Astrocyte (in vitro differentiated cells and primary cell): Measurements from ENCODE around the gene CYP2A13.
"Not testable (repeated sequence)": the region's sequence is repeated elsewhere in the genome, so short reads cannot be mapped to it uniquely, and the experiment has no call there.

Experiments
- EZH2 ChIP-seq: IDR thresholded peaks from 2 replicates; pipeline ENCODE4 v1.6.1; 2012; ENCODE audit warnings: mild to moderate bottlenecking, low read length, inconsistent platforms; ENCODE audit not compliant: insufficient read depth
- TF ChIP-seq, protein P1 (sequence below): IDR thresholded peaks from 2 replicates; pipeline ENCODE4 v1.5.1; 2011; ENCODE audit warnings: low read depth, mild to moderate bottlenecking, inconsistent platforms, low read length, moderate library complexity; ENCODE audit not compliant: insufficient read depth

GRCh38 chr19:41045095-41045494 is 43.2 kb upstream of the CYP2A13 start:
- TF ChIP-seq, protein P1, sequence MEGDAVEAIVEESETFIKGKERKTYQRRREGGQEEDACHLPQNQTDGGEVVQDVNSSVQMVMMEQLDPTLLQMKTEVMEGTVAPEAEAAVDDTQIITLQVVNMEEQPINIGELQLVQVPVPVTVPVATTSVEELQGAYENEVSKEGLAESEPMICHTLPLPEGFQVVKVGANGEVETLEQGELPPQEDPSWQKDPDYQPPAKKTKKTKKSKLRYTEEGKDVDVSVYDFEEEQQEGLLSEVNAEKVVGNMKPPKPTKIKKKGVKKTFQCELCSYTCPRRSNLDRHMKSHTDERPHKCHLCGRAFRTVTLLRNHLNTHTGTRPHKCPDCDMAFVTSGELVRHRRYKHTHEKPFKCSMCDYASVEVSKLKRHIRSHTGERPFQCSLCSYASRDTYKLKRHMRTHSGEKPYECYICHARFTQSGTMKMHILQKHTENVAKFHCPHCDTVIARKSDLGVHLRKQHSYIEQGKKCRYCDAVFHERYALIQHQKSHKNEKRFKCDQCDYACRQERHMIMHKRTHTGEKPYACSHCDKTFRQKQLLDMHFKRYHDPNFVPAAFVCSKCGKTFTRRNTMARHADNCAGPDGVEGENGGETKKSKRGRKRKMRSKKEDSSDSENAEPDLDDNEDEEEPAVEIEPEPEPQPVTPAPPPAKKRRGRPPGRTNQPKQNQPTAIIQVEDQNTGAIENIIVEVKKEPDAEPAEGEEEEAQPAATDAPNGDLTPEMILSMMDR = not testable (repeated sequence)
- TF ChIP-seq EZH2 = not testable (repeated sequence)
